Tibial artery (tissue), 4 donors: ENCODE data around the gene DLGAP5.

ENCODE experiments used
- DNase-seq, 2 donors: peaks; one replicate each; pipeline ENCODE4 v3.0.0-alpha.2; 2019
- H3K27ac ChIP-seq, 2 donors: fragments of 200-600 bp; sonication (generic) in 1 of 2; 1 replicate in 1 of 2; 2 replicates in 1 of 2; pipeline ENCODE4 v1.5.1; 2018 to 2019; ENCODE audit warnings: mild to moderate bottlenecking in 1 of 2
- H3K27me3 ChIP-seq, 2 donors: fragments of 200-600 bp; sonication (generic) in 1 of 2; one replicate each; pipeline versions ENCODE4 v1.5.1 to v1.6.0; 2016 to 2019
- H3K36me3 ChIP-seq, 3 donors: fragments of 200-600 bp; sonication (generic) in 2 of 3; one replicate each; pipeline ENCODE4 v1.5.1; 2016 to 2019; ENCODE audit warnings: mild to moderate bottlenecking in 2 of 3
- H3K4me1 ChIP-seq, 4 donors: fragments of 200-600 bp; sonication (generic) in 2 of 4; 1 replicate in 3 of 4; 2 replicates in 1 of 4; pipeline ENCODE4 v1.5.1; 2016 to 2019
- H3K4me3 ChIP-seq, 2 donors: fragments of 200-600 bp; sonication (generic) in 1 of 2; 1 replicate in 1 of 2; 2 replicates in 1 of 2; pipeline ENCODE4 v1.5.1; 2018 to 2019; ENCODE audit warnings: mild to moderate bottlenecking in 2 of 2
- H3K9me3 ChIP-seq, 3 donors: fragments of 200-600 bp; sonication (generic) in 1 of 3; one replicate each; pipeline ENCODE4 v1.5.1; 2016 to 2019
- intact Hi-C: fragments of 100-400 bp; cut with DNase I; formaldehyde crosslinking; loops from one replicate; pipeline ENCODE4 v1.15.0; 2023; ENCODE audit warnings: low total_unique reads
- TF ChIP-seq, protein P1 (sequence below), 2 experiments: fragments of 200-600 bp in 1 of 2; fragments of 450-650 bp in 1 of 2; IDR thresholded peaks; one replicate each; pipeline ENCODE4 v1.5.1; 2017 to 2019; ENCODE audit warnings: antibody characterized with exemption in 2 of 2, mild to moderate bottlenecking in 1 of 2, moderate library complexity in 1 of 2

DLGAP5 gene

DNA sequence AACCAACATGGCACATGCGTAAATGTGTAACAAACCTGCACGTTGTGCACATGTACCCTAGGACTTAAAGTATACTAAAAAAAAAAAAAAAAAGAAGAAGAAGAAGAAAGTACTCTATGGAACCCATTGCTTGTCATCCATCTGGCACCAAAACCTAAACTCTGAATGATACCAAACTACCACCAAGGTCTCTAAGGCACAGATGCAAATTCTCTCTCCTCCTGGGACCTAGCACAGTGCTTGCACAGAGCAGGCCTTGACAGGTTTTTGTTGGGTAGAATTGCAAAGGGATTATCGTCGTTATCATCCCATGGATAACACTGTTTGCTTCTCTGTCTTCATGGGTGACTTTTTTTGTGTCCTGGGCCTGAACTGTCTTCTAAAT is 75.5 kb downstream of the DLGAP5 start:
- Histone ChIP-seq H3K27me3 (no peaks in the 10 kb centered on the region), H3K4me1 (peaks cover 0 to 21% (median 11%) of the 10 kb centered on the region in 4 donors), H3K4me3 (no peak overlapping the region), H3K9me3 (no peaks in the 10 kb centered on the region), H3K36me3 (no peaks in the 10 kb centered on the region), H3K27ac (no peak overlapping the region)
- intact Hi-C loops = no loop called here
- DNase-seq = no peak
- TF ChIP-seq, protein P1, sequence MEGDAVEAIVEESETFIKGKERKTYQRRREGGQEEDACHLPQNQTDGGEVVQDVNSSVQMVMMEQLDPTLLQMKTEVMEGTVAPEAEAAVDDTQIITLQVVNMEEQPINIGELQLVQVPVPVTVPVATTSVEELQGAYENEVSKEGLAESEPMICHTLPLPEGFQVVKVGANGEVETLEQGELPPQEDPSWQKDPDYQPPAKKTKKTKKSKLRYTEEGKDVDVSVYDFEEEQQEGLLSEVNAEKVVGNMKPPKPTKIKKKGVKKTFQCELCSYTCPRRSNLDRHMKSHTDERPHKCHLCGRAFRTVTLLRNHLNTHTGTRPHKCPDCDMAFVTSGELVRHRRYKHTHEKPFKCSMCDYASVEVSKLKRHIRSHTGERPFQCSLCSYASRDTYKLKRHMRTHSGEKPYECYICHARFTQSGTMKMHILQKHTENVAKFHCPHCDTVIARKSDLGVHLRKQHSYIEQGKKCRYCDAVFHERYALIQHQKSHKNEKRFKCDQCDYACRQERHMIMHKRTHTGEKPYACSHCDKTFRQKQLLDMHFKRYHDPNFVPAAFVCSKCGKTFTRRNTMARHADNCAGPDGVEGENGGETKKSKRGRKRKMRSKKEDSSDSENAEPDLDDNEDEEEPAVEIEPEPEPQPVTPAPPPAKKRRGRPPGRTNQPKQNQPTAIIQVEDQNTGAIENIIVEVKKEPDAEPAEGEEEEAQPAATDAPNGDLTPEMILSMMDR (IDR thresholded peaks at IDR 0.05) = no peak

DNA sequence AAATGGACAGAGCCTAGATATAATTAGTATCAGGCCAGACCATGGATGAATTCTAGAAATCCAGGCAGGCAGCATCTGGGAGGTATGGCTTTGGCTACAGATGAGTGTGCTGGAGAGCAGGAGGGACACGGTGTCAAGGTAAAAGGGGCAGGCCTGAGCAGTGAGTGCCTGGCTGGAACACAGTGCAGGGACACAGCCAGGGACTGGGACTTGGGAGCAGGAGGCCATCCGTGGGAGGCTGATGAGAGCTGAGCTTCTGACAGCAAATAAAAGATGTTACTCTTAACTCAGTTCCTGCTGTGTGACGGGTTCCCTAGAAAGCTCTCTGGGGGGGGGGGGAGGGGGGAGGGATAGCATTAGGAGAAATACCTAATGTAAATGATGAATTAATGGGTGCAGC is 75.9 kb downstream of the DLGAP5 start:
- TF ChIP-seq, protein P1 (IDR thresholded peaks at IDR 0.05) = no peak
- Histone ChIP-seq H3K36me3 (no peaks in the 10 kb centered on the region), H3K27ac (no peak overlapping the region), H3K27me3 (no peaks in the 10 kb centered on the region), H3K4me3 (no peak overlapping the region), H3K4me1 (peaks cover 0 to 21% (median 11%) of the 10 kb centered on the region in 4 donors), H3K9me3 (no peaks in the 10 kb centered on the region)
- intact Hi-C loops = no loop called here
- DNase-seq = no peak

DNA sequence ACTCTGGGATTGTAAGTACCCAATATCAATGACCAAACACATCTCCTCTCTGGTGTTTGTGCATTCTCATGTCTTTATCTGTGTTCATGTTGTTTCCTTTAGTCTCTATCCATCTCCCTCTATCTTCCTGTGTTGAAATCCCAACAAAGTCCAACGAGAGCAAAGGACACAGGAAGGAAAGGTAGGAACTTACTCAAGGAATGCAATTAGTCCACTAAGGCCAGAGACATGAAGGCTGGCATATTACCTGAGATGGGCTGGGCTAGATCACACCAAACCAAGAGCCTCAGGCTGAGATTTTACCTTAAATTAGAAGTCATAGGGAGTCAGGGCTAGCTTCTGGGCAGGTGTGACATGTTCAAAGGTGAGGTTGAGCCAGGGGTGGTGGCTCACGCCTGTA is 76.7 kb downstream of the DLGAP5 start:
- Histone ChIP-seq H3K4me1 (peaks cover 0 to 17% (median 11%) of the 10 kb centered on the region in 4 donors), H3K27ac (no peak overlapping the region), H3K27me3 (no peaks in the 10 kb centered on the region), H3K4me3 (no peak overlapping the region), H3K36me3 (no peaks in the 10 kb centered on the region), H3K9me3 (no peaks in the 10 kb centered on the region)
- TF ChIP-seq, protein P1 (IDR thresholded peaks at IDR 0.05) = no peak
- no peak for DNase-seq
- intact Hi-C loops = no loop called here

DNA sequence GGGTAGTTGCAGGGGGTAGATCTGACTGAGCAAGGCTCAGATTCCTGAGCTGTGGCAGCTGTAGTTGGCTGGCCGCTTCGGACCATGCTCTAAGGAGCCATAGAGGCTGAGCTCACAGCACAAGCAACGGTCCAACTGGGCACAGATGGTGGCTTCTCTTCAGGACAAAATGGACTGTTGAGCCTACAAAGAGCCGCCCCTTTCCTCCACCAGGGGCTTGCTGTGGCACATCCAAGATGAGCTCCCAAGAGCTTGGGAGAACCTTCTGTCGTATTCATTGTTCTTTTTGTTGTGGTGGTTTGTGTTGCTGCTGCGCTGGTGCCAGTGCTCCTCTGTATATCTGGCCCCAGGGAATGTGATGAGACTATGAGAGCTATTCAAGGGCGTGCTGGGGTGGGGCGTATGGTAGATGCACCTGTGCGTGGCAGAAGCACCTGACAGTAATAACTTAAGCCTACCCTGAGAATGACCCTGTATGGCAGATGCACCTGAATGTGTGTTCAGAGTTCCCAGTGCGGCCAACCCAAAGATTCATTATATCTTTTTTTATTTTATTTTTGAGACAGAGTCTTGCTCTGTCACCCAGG is 80.2 kb downstream of the DLGAP5 start:
- Histone ChIP-seq H3K4me1 (peaks cover 0 to 26% (median 22%) of the 10 kb centered on the region in 4 donors), H3K4me3 (no peak overlapping the region), H3K36me3 (no peaks in the 10 kb centered on the region), H3K9me3 (no peaks in the 10 kb centered on the region), H3K27me3 (no peaks in the 10 kb centered on the region), H3K27ac (no peak overlapping the region)
- TF ChIP-seq, protein P1 (IDR thresholded peaks at IDR 0.05) = no peak
- DNase-seq = no peak
- intact Hi-C loops = no loop called here

DNA sequence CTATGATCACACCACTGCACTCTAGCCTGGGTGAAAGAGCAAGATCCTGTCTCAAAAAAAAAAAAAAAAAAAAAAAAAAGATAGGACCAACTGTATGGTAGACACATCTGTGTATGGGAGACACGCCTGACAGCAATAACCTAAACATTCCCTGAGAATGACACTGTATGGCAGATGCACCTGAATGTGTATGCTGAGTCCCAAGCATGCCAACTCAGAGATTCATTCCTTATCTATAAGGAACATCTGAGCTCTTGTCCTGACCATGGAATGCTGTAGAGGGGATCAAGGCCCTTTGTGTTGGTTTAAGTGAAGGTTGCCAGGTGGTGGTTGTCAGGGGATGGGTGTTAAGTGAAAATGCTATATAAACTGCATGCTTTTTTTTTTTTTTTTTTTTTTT is 81.5 kb downstream of the DLGAP5 start:
- Histone ChIP-seq H3K4me1 (peaks cover 0 to 35% (median 28%) of the 10 kb centered on the region in 4 donors), H3K27ac (no peak overlapping the region), H3K4me3 (no peak overlapping the region), H3K9me3 (no peaks in the 10 kb centered on the region), H3K36me3 (no peaks in the 10 kb centered on the region), H3K27me3 (no peaks in the 10 kb centered on the region)
- intact Hi-C loops = no loop called here
- no peak for DNase-seq
- TF ChIP-seq, protein P1 (IDR thresholded peaks at IDR 0.05) = no peak
